Spleen (tissue), 11 donors: ENCODE results near the gene APEH. TPM values are rescaled to one million over a fixed set of nuclear protein-coding genes. Genes with fewer than 3 reads are reported as not detected.

Experiments
- DNase-seq: peaks from one replicate; pipeline ENCODE4 v3.0.0-alpha.2; 2020
- H3K27ac ChIP-seq, 8 donors: fragments of 200-600 bp; sonication (generic) in 7 of 8; 1 replicate in 4 of 8; 2 replicates in 4 of 8; pipeline versions ENCODE4 v1.5.0 to v1.8.0; 2016 to 2021; ENCODE audit warnings: inconsistent platforms in 4 of 8, mild to moderate bottlenecking in 4 of 8, moderate library complexity in 1 of 8
- H3K27me3 ChIP-seq, 7 donors: fragments of 200-600 bp; sonication (generic) in 6 of 7; replicated peaks in 1 of 7; 1 replicate in 4 of 7; 2 replicates in 3 of 7; pipeline versions ENCODE4 v1.5.0 to v1.8.0; 2016 to 2021; ENCODE audit warnings: inconsistent platforms in 3 of 7, mild to moderate bottlenecking in 1 of 7
- H3K36me3 ChIP-seq, 6 donors: fragments of 200-600 bp; sonication (generic) in 5 of 6; 1 replicate in 4 of 6; 2 replicates in 2 of 6; pipeline versions ENCODE4 v1.5.0 to v1.8.0; 2016 to 2021; ENCODE audit warnings: inconsistent platforms in 2 of 6
- H3K4me1 ChIP-seq, 6 donors: fragments of 200-600 bp; sonication (generic) in 5 of 6; 1 replicate in 3 of 6; 2 replicates in 3 of 6; pipeline versions ENCODE4 v1.5.0 to v1.8.0; 2016 to 2021; ENCODE audit warnings: inconsistent platforms in 3 of 6
- H3K4me3 ChIP-seq, 8 donors: fragments of 200-600 bp; sonication (generic) in 7 of 8; 1 replicate in 4 of 8; 2 replicates in 4 of 8; pipeline versions ENCODE4 v1.5.0 to v1.8.0; 2016 to 2021; ENCODE audit warnings: inconsistent platforms in 4 of 8, mild to moderate bottlenecking in 4 of 8, moderate library complexity in 2 of 8
- H3K9me3 ChIP-seq, 8 donors: fragments of 200-600 bp; sonication (generic) in 7 of 8; 1 replicate in 4 of 8; 2 replicates in 4 of 8; pipeline versions ENCODE4 v1.5.0 to v1.8.0; 2016 to 2021; ENCODE audit warnings: inconsistent platforms in 4 of 8
- CTCF ChIP-seq, 11 experiments: fragments of 200-600 bp in 7 of 11; fragments of 450-650 bp in 4 of 11; sonication (generic) in 4 of 11; IDR thresholded peaks in 8 of 11; conservative IDR thresholded peaks in 3 of 11; 1 replicate in 7 of 11; 2 replicates in 4 of 11; pipeline versions ENCODE4 v1.4.0 to v1.8.0; 2016 to 2021; ENCODE audit warnings: antibody characterized with exemption in 11 of 11, inconsistent platforms in 4 of 11, mild to moderate bottlenecking in 1 of 11
- POLR2A ChIP-seq, 3 donors: fragments of 450-650 bp; IDR thresholded peaks; one replicate each; pipeline ENCODE4 v1.5.1; 2017; ENCODE audit warnings: antibody characterized with exemption in 3 of 3, mild to moderate bottlenecking in 1 of 3
- POLR2AphosphoS5 ChIP-seq, 3 donors: sonication (generic); formaldehyde crosslinking; IDR thresholded peaks; one replicate each; pipeline ENCODE4 v1.5.1; 2017; ENCODE audit warnings: antibody characterized with exemption in 3 of 3
- WGBS, 5 donors: extraction: QIAGEN DNeasy Blood & Tissue Kit in 3 of 5; methylation state at CpG; one replicate each; pipeline versions ENCODE4 v1.1.5 to v1.1.7; 2013 to 2018; 5-methylcytosine and 5-hydroxymethylcytosine counted together
- intact Hi-C: fragments of 100-400 bp; cut with DNase I; formaldehyde crosslinking; loops from one replicate; pipeline ENCODE4 v1.15.0; 2023; ENCODE audit warnings: low total_unique reads
- polyA plus RNA-seq, 3 donors: library from polyadenylated mRNA; stranded (reverse); fragments of 200-250 nt; gene quantifications; one replicate each; pipeline ENCODE4 v1.2.1, GENCODE V29; 2013
- total RNA-seq, 7 donors: library from RNA; depleted of rRNA in 3 of 7; stranded (reverse); fragments of >200 nt in 3 of 7; fragmentation: NEBNext Ultra II Directional in 4 of 7; extraction: Animal tissue kit (Norgen Biotek cat#: 25700) in 4 of 7; gene quantifications; one replicate each; pipeline versions ENCODE4 v1.1.0 to v1.2.1, GENCODE V29; 2016 to 2021
- donor health status: healthy with polysubstance abuse.
- donor health status: DM: no; HTN: no; CAD: no; lungs with moderate emphysema.
- donor health status: DM: no; HTN: no; CAD: no.
- donor health status: Bipolar disorder and iron deficiency.
- donor health status: healthy.
- donor health status: DM: no; HTN: no; CAD: no.
- donor health status: DM: yes; HTN: yes; CAD: no.

The APEH gene
- total and polyA plus RNA-seq, 10 donors, result 29.6 to 89.5 (median 66.2) TPM

GRCh38 chr3:49627634-49628033, 46.5 kb upstream of the APEH start:
- TF ChIP-seq POLR2A (IDR thresholded peaks at IDR 0.05) (no peak), CTCF (IDR thresholded peaks at IDR 0.05 in 8 of 11, conservative IDR thresholded peaks at IDR 0.05 in 3 of 11) (no peak), POLR2AphosphoS5 (IDR thresholded peaks at IDR 0.05) (no peak)
- Histone ChIP-seq H3K4me1 (no peaks in the 10 kb centered on the region), H3K36me3 (no peaks in the 10 kb centered on the region), H3K27ac (no peak overlapping the region), H3K4me3 (no peak overlapping the region), H3K27me3 (no peaks in the 10 kb centered on the region), H3K9me3 (peaks cover 0 to 10% (median 3%) of the 10 kb centered on the region in 8 donors)
- WGBS, 5 donors, result 86 to 95% (median 94%) methylated on average over 5 of the region's 5 CpGs
- intact Hi-C loops, result no loop called here
- no peak for DNase-seq

- H3K36me3 ChIP-seq, result no peaks in the 10 kb centered on the region
- H3K4me3 ChIP-seq, result no peak overlapping the region
- no peak overlapping the region for H3K27ac ChIP-seq
- no peaks in the 10 kb centered on the region for H3K4me1 ChIP-seq
- peaks cover 0 to 10% (median 3%) of the 10 kb centered on the region in 8 donors for H3K9me3 ChIP-seq
- intact Hi-C loops, result no loop called here
- no peak for DNase-seq
- no peak for TF ChIP-seq CTCF (IDR thresholded peaks at IDR 0.05 in 8 of 11, conservative IDR thresholded peaks at IDR 0.05 in 3 of 11)
- TF ChIP-seq POLR2AphosphoS5 (IDR thresholded peaks at IDR 0.05), result no peak
- TF ChIP-seq POLR2A (IDR thresholded peaks at IDR 0.05), result no peak
- WGBS, 5 donors, result 88 to 96% (median 93%) methylated on average over 2 of the region's 2 CpGs
- H3K27me3 ChIP-seq, result no peaks in the 10 kb centered on the region
These were observed 45.9 kb upstream of the APEH start for GRCh38 chr3:49628249-49628648.

GRCh38 chr3:49629451-49629850, 44.7 kb upstream of the APEH start:
- Histone ChIP-seq H3K4me3 (no peak overlapping the region), H3K36me3 (no peaks in the 10 kb centered on the region), H3K27me3 (no peaks in the 10 kb centered on the region), H3K27ac (no peak overlapping the region), H3K9me3 (peaks cover 0 to 10% (median 3%) of the 10 kb centered on the region in 8 donors), H3K4me1 (no peaks in the 10 kb centered on the region)
- DNase-seq, result no peak
- intact Hi-C loops, result no loop called here
- WGBS, 5 donors, result 93 to 100% (median 93%) methylated on average over 2 to 4 of the region's 4 CpGs
- no peak for TF ChIP-seq POLR2AphosphoS5 (IDR thresholded peaks at IDR 0.05)
- no peak for TF ChIP-seq CTCF (IDR thresholded peaks at IDR 0.05 in 8 of 11, conservative IDR thresholded peaks at IDR 0.05 in 3 of 11)
- TF ChIP-seq POLR2A (IDR thresholded peaks at IDR 0.05), result no peak

- no peak overlapping the region for H3K4me3 ChIP-seq
- 67 to 92% (median 90%) methylated on average over 6 of the region's 6 CpGs for WGBS, 5 donors
- no peaks in the 10 kb centered on the region for H3K27me3 ChIP-seq
- intact Hi-C loops, result no loop called here
- no peak for DNase-seq
- no peak overlapping the region for H3K27ac ChIP-seq
- no peaks in the 10 kb centered on the region for H3K4me1 ChIP-seq
- no peak for TF ChIP-seq CTCF (IDR thresholded peaks at IDR 0.05 in 8 of 11, conservative IDR thresholded peaks at IDR 0.05 in 3 of 11)
- TF ChIP-seq POLR2AphosphoS5 (IDR thresholded peaks at IDR 0.05), result no peak
- no peak for TF ChIP-seq POLR2A (IDR thresholded peaks at IDR 0.05)
- H3K9me3 ChIP-seq, result peaks cover 0 to 10% (median 3%) of the 10 kb centered on the region in 8 donors
- H3K36me3 ChIP-seq, result no peaks in the 10 kb centered on the region
These were observed 44.3 kb upstream of the APEH start for GRCh38 chr3:49629866-49630265.
